Adrenal gland (tissue), 12 donors: Measurements from ENCODE around the gene ANKFY1. TPM values are rescaled to one million over a fixed set of nuclear protein-coding genes. Genes with fewer than 3 reads are reported as not detected.
A peak's percentile ranks its signal among the peaks of the same experiment; 100 is the strongest.
"Not testable (repeated sequence)": the region's sequence is repeated elsewhere in the genome, so short reads cannot be mapped to it uniquely, and the experiment has no call there.

Experiments used
- DNase-seq, 7 donors: peaks; one replicate each; pipeline ENCODE4 v3.0.0-alpha.2; 2019 to 2020
- H3K27ac ChIP-seq, 5 donors: fragments of 200-600 bp; sonication (generic) in 4 of 5; 1 replicate in 3 of 5; 2 replicates in 2 of 5; pipeline versions ENCODE4 v1.5.1 to v1.8.0; 2016 to 2020; ENCODE audit warnings: mild to moderate bottlenecking in 1 of 5
- H3K27me3 ChIP-seq: fragments of 200-600 bp; 2 replicates; pipeline ENCODE4 v1.8.0; 2021
- H3K36me3 ChIP-seq, 2 donors: fragments of 200-600 bp; replicated peaks in 1 of 2; 1 replicate in 1 of 2; 2 replicates in 1 of 2; pipeline versions ENCODE4 v1.5.1 to v1.8.0; 2018 to 2022
- H3K4me1 ChIP-seq, 2 donors: fragments of 200-600 bp; replicated peaks in 1 of 2; 1 replicate in 1 of 2; 2 replicates in 1 of 2; pipeline versions ENCODE4 v1.5.1 to v1.8.0; 2018 to 2021
- H3K4me3 ChIP-seq, 4 donors: fragments of 200-600 bp; sonication (generic) in 3 of 4; one replicate each; pipeline ENCODE4 v1.5.1; 2016 to 2018
- H3K9me3 ChIP-seq, 3 donors: fragments of 200-600 bp; sonication (generic) in 1 of 3; replicated peaks in 1 of 3; 1 replicate in 2 of 3; 2 replicates in 1 of 3; pipeline versions ENCODE4 v1.5.1 to v1.8.0; 2016 to 2021
- POLR2A ChIP-seq, 2 donors: fragments of 450-650 bp; IDR thresholded peaks; one replicate each; pipeline ENCODE4 v1.6.1; 2017; ENCODE audit warnings: antibody characterized with exemption in 2 of 2, mild to moderate bottlenecking in 2 of 2, moderate library complexity in 1 of 2
- WGBS, 4 donors: extraction: QIAGEN DNeasy Blood & Tissue Kit in 2 of 4; methylation state at CpG; one replicate each; pipeline versions ENCODE4 v1.1.5 to v1.1.7; 2013 to 2017; 5-methylcytosine and 5-hydroxymethylcytosine counted together
- intact Hi-C, 2 donors: fragments of 100-400 bp; cut with DNase I; formaldehyde crosslinking; loops; one replicate each; pipeline versions ENCODE4 v1.14.1 to v1.15.0; 2022 to 2023
- polyA plus RNA-seq, 3 donors: library from polyadenylated mRNA; stranded (reverse); fragments of 200-250 nt in 2 of 3; fragments of 350-450 nt in 1 of 3; fragmentation: Illumina TruSeq in 1 of 3; extraction: RNeasy Lipid Tissue Mini Kit (QIAGEN cat#74804) in 1 of 3; gene quantifications; one replicate each; pipeline ENCODE4 v1.2.3, GENCODE V29; 2013 to 2014
- total RNA-seq, 9 donors: library from RNA; depleted of rRNA in 4 of 9; stranded (reverse); fragments of >200 nt in 4 of 9; fragments of 120-200 nt in 1 of 9; fragmentation: NEBNext Ultra II Directional in 1 of 9; extraction: Animal tissue kit (Norgen Biotek cat#: 25700) in 1 of 9; gene quantifications; one replicate each; pipeline versions ENCODE4 v1.1.0 to v1.2.4, GENCODE V29; 2013 to 2023
- TF ChIP-seq, protein P1 (sequence below), 6 experiments: fragments of 450-650 bp in 4 of 6; fragments of 200-600 bp in 2 of 6; sonication (generic) in 1 of 6; IDR thresholded peaks; 1 replicate in 5 of 6; 2 replicates in 1 of 6; pipeline versions ENCODE4 v1.5.1 to v1.8.0; 2016 to 2021; ENCODE audit warnings: antibody characterized with exemption in 6 of 6, mild to moderate bottlenecking in 2 of 6, moderate library complexity in 1 of 6
- donor health status: healthy with polysubstance abuse.
- donor health status: Bipolar disorder and iron deficiency.
- donor health status: DM: yes; HTN: yes; CAD: no.
- donor health status: DM: no; HTN: no; CAD: no.
- donor health status: DM: no; HTN: no; CAD: no.
- donor health status: DM: yes; HTN: yes; CAD: no.

The ANKFY1 gene
- total and polyA plus RNA-seq, 12 donors: 14.8 to 91.0 (median 46.7) TPM

- no peak overlapping the region for H3K27ac ChIP-seq
- no peak for TF ChIP-seq POLR2A (IDR thresholded peaks at IDR 0.05)
- TF ChIP-seq, protein P1, sequence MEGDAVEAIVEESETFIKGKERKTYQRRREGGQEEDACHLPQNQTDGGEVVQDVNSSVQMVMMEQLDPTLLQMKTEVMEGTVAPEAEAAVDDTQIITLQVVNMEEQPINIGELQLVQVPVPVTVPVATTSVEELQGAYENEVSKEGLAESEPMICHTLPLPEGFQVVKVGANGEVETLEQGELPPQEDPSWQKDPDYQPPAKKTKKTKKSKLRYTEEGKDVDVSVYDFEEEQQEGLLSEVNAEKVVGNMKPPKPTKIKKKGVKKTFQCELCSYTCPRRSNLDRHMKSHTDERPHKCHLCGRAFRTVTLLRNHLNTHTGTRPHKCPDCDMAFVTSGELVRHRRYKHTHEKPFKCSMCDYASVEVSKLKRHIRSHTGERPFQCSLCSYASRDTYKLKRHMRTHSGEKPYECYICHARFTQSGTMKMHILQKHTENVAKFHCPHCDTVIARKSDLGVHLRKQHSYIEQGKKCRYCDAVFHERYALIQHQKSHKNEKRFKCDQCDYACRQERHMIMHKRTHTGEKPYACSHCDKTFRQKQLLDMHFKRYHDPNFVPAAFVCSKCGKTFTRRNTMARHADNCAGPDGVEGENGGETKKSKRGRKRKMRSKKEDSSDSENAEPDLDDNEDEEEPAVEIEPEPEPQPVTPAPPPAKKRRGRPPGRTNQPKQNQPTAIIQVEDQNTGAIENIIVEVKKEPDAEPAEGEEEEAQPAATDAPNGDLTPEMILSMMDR (IDR thresholded peaks at IDR 0.05): no peak
- intact Hi-C loops: no loop called here
- H3K36me3 ChIP-seq: no peaks in the 10 kb centered on the region
- DNase-seq: no peak
- peaks cover 18 to 22% of the 10 kb centered on the region in 2 donors for H3K4me1 ChIP-seq
- H3K9me3 ChIP-seq: peaks cover 0 to 5% (median 0%) of the 10 kb centered on the region in 3 donors
- WGBS, 4 donors: 92 to 95% (median 93%) methylated on average over 8 of the region's 8 CpGs
- no peaks in the 10 kb centered on the region for H3K27me3 ChIP-seq
- no peak overlapping the region for H3K4me3 ChIP-seq
Measured at GRCh38 chr17:4261452-4261851, 2.3 kb downstream of the ANKFY1 start.

- no peak for TF ChIP-seq POLR2A (IDR thresholded peaks at IDR 0.05)
- TF ChIP-seq, protein P1 (IDR thresholded peaks at IDR 0.05): no peak
- H3K4me3 ChIP-seq: no peak overlapping the region
- intact Hi-C loops: no loop called here
- no peak overlapping the region for H3K27ac ChIP-seq
- DNase-seq: no peak
- 95 to 100% (median 97%) methylated on average over 3 of the region's 3 CpGs for WGBS, 4 donors
- peaks cover 0 to 5% (median 0%) of the 10 kb centered on the region in 3 donors for H3K9me3 ChIP-seq
- peaks cover 18 to 27% of the 10 kb centered on the region in 2 donors for H3K4me1 ChIP-seq
- H3K36me3 ChIP-seq: no peaks in the 10 kb centered on the region
- no peaks in the 10 kb centered on the region for H3K27me3 ChIP-seq
Measured at GRCh38 chr17:4258867-4259266, 4.9 kb downstream of the ANKFY1 start.

DNA sequence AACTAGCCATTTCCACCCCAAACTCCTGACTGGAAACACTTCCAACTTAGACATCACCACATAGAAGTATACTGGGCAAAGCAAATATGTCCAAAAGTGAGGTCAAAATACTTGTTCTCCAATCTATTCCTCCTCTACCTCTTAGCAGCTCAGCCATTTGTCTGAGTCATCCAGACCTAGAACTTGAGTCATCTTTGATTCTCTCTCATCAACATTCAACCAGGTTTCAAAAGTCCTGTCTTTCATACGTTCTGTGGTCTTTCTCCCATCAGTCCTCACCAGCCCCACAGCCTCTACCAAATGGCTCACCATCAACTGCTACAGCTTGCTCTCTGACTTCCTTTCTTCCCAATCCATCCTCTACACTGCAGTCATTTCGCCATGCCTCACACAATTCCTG lies 6.8 kb downstream of the ANKFY1 start:
- Histone ChIP-seq H3K9me3 (peaks cover 0 to 5% (median 0%) of the 10 kb centered on the region in 3 donors), H3K27ac (no peak overlapping the region), H3K4me1 (peaks cover 9 to 17% of the 10 kb centered on the region in 2 donors), H3K36me3 (no peaks in the 10 kb centered on the region), H3K4me3 (no peak overlapping the region), H3K27me3 (no peaks in the 10 kb centered on the region)
- 88 to 90% (median 90%) methylated on average over 2 of the region's 2 CpGs for WGBS, 4 donors
- intact Hi-C loops: no loop called here
- TF ChIP-seq POLR2A (IDR thresholded peaks at IDR 0.05): no peak
- TF ChIP-seq, protein P1 (IDR thresholded peaks at IDR 0.05): no peak
- no peak for DNase-seq

DNA sequence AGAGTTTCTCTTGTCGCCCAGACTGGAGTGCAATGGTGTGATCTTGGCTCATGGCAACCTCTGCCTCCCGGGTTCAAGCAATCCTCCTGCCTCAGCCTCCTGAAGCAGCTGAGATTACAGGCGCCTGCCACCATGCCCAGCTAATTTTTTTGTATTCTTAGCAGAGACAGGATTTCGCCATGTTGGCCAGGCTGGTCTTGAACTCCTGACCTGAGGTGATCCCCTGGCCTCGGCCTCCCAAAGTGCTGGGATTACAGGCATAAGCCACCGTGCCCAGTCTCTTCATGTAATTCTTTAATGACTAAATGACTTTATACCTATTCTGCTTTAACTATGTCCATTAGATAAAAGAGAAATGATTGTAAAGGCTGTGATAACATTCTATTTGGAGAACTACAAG lies 8.5 kb downstream of the ANKFY1 start:
- 53 to 69% (median 61%) methylated on average over 6 of the region's 6 CpGs for WGBS, 4 donors
- peak in 4 of 7 donors; percentile 40 to 60 (median 50) for DNase-seq
- intact Hi-C loops, H3K27me3 ChIP-seq, H3K4me3 ChIP-seq, H3K9me3 ChIP-seq, H3K36me3 ChIP-seq: not testable (repeated sequence)
- H3K4me1 ChIP-seq: peaks cover 5 to 13% of the 10 kb centered on the region in 2 donors
- H3K27ac ChIP-seq: peak overlapping the region in 4 of 5 donors; percentile 22 to 70 (median 34)

GRCh38 chr17:4250887-4251286 lies 12.9 kb downstream of the ANKFY1 start:
- TF ChIP-seq, protein P1 (IDR thresholded peaks at IDR 0.05): no peak
- TF ChIP-seq POLR2A (IDR thresholded peaks at IDR 0.05): no peak
- Histone ChIP-seq H3K27ac (no peak overlapping the region), H3K27me3 (no peaks in the 10 kb centered on the region), H3K9me3 (no peaks in the 10 kb centered on the region), H3K4me3 (no peak overlapping the region), H3K36me3 (no peaks in the 10 kb centered on the region), H3K4me1 (peaks cover 23 to 46% of the 10 kb centered on the region in 2 donors)
- 78 to 86% (median 82%) methylated on average over 2 of the region's 2 CpGs for WGBS, 4 donors
- intact Hi-C loops: no loop called here
- DNase-seq: no peak
